Calu3 (cell line): ENCODE data around the gene KISS1. TPM values are rescaled to one million over a fixed set of nuclear protein-coding genes. Genes with fewer than 3 reads are reported as not detected.
A peak's percentile ranks its signal among the peaks of the same experiment; 100 is the strongest.

ENCODE experiments used
- BruUV-seq: library from RNA; stranded (reverse); fragments of 400-500 nt; replicated peaks from 2 replicates; lab custom pipeline; 2021; lab: Mats Ljungman, UMichigan
- CTCF ChIA-PET: fragments of 300-600 bp; sonication (Branson Sonifier 250); formaldehyde crosslinking; loops from one replicate; lab custom pipeline; 2022; ENCODE audit warnings: antibody characterized with exemption; lab: Charles Lee
- DNase-seq: peaks from one replicate; pipeline ENCODE4 v3.0.0; 2022
- H3K27ac Mint-ChIP-seq: one replicate; pipeline ENCODE4 v1.8.0; 2022; ENCODE audit warnings: mixed read lengths; ENCODE audit not compliant: unreplicated experiment
- H3K27me3 Mint-ChIP-seq: one replicate; pipeline ENCODE4 v1.8.0; 2022; ENCODE audit warnings: mixed read lengths; ENCODE audit not compliant: unreplicated experiment
- H3K36me3 Mint-ChIP-seq: one replicate; pipeline ENCODE4 v1.8.0; 2022; ENCODE audit warnings: mild to moderate bottlenecking, moderate library complexity, mixed read lengths; ENCODE audit not compliant: insufficient read depth, unreplicated experiment
- H3K4me1 Mint-ChIP-seq: one replicate; pipeline ENCODE4 v1.8.0; 2022; ENCODE audit warnings: mild to moderate bottlenecking, low read depth, mixed read lengths; ENCODE audit not compliant: unreplicated experiment
- H3K4me3 Mint-ChIP-seq: one replicate; pipeline ENCODE4 v1.8.0; 2022; ENCODE audit warnings: mild to moderate bottlenecking, low read depth, moderate library complexity, mixed read lengths; ENCODE audit not compliant: unreplicated experiment
- H3K9me3 Mint-ChIP-seq: one replicate; pipeline ENCODE4 v1.8.0; 2022; ENCODE audit warnings: low read depth, mixed read lengths; ENCODE audit not compliant: unreplicated experiment
- intact Hi-C: fragments of 100-400 bp; cut with micrococcal nuclease; formaldehyde crosslinking; loops from one replicate; pipeline ENCODE4 v1.10.0; 2022; ENCODE audit not compliant: unreplicated experiment
- total RNA-seq: library from RNA; stranded (reverse); gene quantifications from 2 replicates; pipeline ENCODE4 v1.2.3, GENCODE V29; 2022
- TF ChIP-seq, protein P1 (sequence below): fragments of 200-600 bp; IDR thresholded peaks from one replicate; pipeline ENCODE4 v1.8.0; 2022; ENCODE audit warnings: antibody characterized with exemption; ENCODE audit not compliant: unreplicated experiment

KISS1 gene
- total RNA-seq, 1 experiment from 2014 or later: not detected

DNA sequence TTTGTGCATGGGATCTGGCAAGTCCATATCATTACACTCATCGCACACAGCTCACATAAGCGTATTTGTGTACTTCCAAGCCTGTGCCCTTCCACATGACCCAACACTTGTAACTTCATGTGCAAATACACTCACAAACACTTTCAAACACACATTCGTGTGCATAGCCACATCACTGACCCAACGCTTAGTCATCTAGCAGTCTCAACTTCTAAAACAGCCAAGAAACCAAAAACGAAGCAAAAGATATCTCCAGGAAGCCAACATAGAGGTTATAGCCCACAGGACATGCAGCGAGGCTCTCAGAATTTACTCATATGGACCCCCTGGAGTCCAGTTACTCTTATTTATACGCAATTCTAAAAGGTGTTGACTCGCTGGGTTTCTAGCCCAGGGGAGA lies 28.4 kb upstream of the KISS1 start:
- CTCF ChIA-PET: no interaction called here
- H3K4me3 Mint-ChIP-seq: no peak overlapping the region
- peaks cover 24% of the 10 kb centered on the region for H3K36me3 Mint-ChIP-seq
- no TSS peak for BruUV-seq
- H3K27ac Mint-ChIP-seq: no peak overlapping the region
- no peak for DNase-seq
- H3K9me3 Mint-ChIP-seq: no peaks in the 10 kb centered on the region
- TF ChIP-seq, protein P1, sequence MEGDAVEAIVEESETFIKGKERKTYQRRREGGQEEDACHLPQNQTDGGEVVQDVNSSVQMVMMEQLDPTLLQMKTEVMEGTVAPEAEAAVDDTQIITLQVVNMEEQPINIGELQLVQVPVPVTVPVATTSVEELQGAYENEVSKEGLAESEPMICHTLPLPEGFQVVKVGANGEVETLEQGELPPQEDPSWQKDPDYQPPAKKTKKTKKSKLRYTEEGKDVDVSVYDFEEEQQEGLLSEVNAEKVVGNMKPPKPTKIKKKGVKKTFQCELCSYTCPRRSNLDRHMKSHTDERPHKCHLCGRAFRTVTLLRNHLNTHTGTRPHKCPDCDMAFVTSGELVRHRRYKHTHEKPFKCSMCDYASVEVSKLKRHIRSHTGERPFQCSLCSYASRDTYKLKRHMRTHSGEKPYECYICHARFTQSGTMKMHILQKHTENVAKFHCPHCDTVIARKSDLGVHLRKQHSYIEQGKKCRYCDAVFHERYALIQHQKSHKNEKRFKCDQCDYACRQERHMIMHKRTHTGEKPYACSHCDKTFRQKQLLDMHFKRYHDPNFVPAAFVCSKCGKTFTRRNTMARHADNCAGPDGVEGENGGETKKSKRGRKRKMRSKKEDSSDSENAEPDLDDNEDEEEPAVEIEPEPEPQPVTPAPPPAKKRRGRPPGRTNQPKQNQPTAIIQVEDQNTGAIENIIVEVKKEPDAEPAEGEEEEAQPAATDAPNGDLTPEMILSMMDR: no peak
- H3K27me3 Mint-ChIP-seq: no peaks in the 10 kb centered on the region
- intact Hi-C loops: no loop called here
- no peaks in the 10 kb centered on the region for H3K4me1 Mint-ChIP-seq

- TF ChIP-seq, protein P1: no peak
- no peaks in the 10 kb centered on the region for H3K27me3 Mint-ChIP-seq
- peaks cover 18% of the 10 kb centered on the region for H3K36me3 Mint-ChIP-seq
- DNase-seq: no peak
- peak overlapping the region; percentile 46 for H3K27ac Mint-ChIP-seq
- no peaks in the 10 kb centered on the region for H3K4me1 Mint-ChIP-seq
- no peaks in the 10 kb centered on the region for H3K9me3 Mint-ChIP-seq
- H3K4me3 Mint-ChIP-seq: no peak overlapping the region
- intact Hi-C loops: no loop called here
- BruUV-seq: no TSS peak
- CTCF ChIA-PET: no interaction called here
These were observed 27.0 kb upstream of the KISS1 start for GRCh38 chr1:204223129-204223860.

DNA sequence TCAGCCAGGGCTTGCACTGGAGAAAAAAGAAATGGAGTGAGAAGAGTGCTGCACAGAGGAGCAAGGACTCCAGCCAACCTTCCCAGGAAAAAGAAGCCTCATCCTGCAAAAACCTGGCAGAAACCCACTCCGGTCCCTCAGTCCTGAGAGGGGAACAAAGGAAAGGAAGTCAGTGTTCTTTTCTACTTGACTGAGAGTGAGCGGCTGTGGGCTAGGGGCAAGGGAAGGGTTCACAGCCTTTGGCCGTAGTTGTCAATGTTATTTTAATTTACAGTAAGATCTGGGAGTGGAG lies 26.4 kb upstream of the KISS1 start:
- CTCF ChIA-PET: no interaction called here
- no peak for DNase-seq
- Mint-ChIP-seq H3K27me3 (no peaks in the 10 kb centered on the region), H3K9me3 (no peaks in the 10 kb centered on the region), H3K4me1 (no peaks in the 10 kb centered on the region), H3K27ac (peak overlapping the region; percentile 46), H3K4me3 (no peak overlapping the region), H3K36me3 (peaks cover 21% of the 10 kb centered on the region)
- no TSS peak for BruUV-seq
- intact Hi-C loops: no loop called here
- TF ChIP-seq, protein P1: no peak

GRCh38 chr1:204222006-204222763 lies 25.9 kb upstream of the KISS1 start:
- Mint-ChIP-seq H3K27ac (no peak overlapping the region), H3K9me3 (no peaks in the 10 kb centered on the region), H3K4me1 (no peaks in the 10 kb centered on the region), H3K27me3 (no peaks in the 10 kb centered on the region), H3K36me3 (peaks cover 18% of the 10 kb centered on the region), H3K4me3 (no peak overlapping the region)
- CTCF ChIA-PET: no interaction called here
- no peak for DNase-seq
- TF ChIP-seq, protein P1: no peak
- intact Hi-C loops: no loop called here
- no TSS peak for BruUV-seq
